ENCODE measurements around the gene GLCE.
"Not testable (repeated sequence)": the region's sequence is repeated elsewhere in the genome, so short reads cannot be mapped to it uniquely, and the experiment has no call there.

The GLCE gene

GRCh38 chr15:69161079-69161877, 843 bp downstream of the GLCE start:
- peak; percentile 75 for DNase-seq (ENCODE audit: low spot score)

- DNase-seq (ENCODE audit: low spot score) = no peak
These were observed 1.4 kb downstream of the GLCE start for GRCh38 chr15:69161878-69162213.

GRCh38 chr15:69163141-69163669, 2.8 kb downstream of the GLCE start:
- DNase-seq (ENCODE audit: low spot score) = no peak

GRCh38 chr15:69164807-69165636, 4.6 kb downstream of the GLCE start:
- no peak for DNase-seq (ENCODE audit: low spot score)

DNA sequence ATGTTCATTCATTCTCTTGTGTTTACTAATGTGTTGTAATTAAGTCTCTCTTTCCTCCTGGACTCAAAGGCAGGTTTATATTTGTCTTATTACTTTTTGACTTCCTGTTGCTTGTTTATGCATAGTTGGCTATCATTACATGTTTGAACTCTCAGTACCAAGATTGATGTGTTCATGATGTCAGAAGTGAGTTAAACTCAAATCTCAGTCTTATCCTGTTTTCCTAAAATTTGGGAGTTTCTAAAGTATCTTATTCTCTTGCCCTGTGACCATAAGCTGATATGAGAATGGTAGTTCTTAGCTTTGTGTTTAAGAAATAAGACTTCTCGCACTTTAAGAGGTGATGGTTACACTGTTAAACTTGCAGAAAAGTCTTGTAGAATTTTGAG, 5.2 kb downstream of the GLCE start:
- no peak for DNase-seq (ENCODE audit: low spot score)

DNA sequence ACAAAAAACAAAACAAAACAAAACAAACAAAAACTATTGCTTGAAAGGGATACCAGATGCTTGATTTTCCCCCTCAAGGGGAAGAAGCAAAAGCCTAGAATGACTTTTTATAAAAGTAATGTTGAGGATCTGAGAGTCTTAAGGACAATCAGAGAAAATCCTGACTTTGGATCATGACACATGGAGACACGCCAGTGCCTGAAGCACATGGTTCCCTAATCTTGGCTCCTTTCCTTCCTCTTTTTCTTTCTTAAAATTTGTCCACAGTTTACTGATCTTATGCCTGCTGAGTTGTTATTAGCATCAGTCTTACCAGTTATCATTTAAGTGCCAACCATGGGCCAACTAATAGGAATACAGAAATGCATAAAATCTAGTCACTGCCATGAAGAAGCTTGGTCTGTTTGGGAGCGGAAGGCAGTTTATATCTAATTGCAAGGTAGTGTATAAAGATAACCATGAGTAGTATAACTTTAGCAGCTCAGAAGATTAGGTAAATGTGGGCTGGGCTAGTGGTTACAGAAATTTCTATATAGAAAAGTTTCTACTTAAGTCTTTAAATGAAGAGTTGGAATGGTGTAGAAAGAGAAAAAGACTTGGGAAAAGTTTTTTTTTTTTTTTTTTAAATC, 6.9 kb downstream of the GLCE start:
- DNase-seq (ENCODE audit: low spot score) = no peak

DNA sequence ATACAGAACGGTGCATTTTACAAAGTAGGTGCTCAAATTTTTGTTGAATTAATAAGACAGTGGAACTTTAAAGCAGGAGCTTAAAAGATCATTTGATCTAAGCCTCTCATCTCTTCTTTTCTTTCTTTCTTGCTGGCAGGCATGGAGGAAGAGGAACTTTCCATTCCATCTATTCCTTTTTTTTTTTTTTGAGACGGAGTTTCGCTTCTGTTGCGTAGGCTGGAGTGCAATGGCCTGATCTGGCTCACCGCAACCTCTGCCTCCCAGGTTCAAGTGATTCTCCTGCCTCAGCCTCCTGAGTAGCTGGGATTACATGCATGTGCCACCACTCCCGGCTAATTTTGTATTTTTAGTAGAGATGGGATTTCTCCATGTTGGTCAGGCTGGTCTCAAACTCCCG, 7.9 kb downstream of the GLCE start:
- not testable (repeated sequence) for DNase-seq (ENCODE audit: low spot score)

DNA sequence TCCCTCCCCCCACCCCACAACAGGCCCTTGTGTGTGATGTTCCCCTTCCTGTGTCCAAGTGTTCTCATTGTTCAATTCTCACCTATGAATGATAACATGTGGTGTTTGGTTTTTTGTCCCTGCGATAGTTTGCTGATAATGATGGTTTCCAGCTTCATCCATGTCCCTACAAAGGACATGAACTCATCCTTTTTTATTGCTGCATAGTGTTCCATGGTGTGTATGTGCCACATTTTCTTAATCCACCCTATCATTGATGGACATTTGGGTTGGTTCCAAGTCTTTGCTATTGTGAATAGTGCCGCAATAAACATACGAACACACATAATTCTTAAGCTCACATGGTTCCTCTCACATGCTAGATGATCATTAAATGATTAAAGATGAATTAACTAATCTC, 9.1 kb downstream of the GLCE start:
- not testable (repeated sequence) for DNase-seq (ENCODE audit: low spot score)

- peak; percentile 51 for DNase-seq (ENCODE audit: low spot score)
These were observed 10.2 kb downstream of the GLCE start for GRCh38 chr15:69170597-69170996.

DNA sequence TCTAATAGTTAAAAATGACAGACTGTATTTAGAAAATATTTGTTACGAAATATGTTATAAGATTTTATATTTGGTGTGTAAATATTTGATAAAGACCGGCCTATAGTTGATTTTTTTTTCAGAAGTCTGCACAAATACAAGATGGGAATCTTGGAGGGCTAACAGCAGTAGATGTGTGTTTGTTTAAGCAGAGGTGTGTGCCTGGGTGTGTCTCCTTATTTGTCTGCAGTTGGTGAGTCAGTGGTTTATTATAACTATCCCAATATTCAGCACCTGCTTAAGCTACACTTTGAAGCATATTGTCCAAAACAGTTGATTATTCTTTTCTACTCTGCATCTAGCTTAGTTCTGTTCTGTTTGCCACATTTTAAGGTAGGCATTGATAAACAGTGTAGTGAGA, 12.4 kb downstream of the GLCE start:
- DNase-seq (ENCODE audit: low spot score) = no peak

DNA sequence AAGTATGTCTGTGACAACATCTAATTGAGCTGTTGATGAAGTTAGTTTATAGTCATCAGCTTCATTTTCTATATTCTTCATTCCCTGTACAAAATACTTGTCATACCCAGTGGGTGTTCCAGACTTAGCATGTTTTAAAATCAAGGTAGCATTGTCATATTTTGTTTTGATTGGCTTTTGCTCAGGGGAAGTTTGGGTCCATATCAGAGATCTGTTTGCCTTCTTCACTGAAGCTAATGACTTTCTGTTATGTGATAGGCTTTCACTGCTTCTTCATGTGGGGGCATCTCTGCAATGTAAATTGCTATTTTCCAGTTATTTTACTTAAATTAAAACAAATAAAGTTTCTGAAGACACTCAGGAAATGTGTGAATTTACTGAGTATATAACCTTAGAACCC, 15.1 kb downstream of the GLCE start:
- DNase-seq (ENCODE audit: low spot score) = no peak

GRCh38 chr15:69181424-69181823, 21.0 kb downstream of the GLCE start:
- DNase-seq (ENCODE audit: low spot score) = no peak

- no peak for DNase-seq (ENCODE audit: low spot score)
These were observed 24.8 kb downstream of the GLCE start for GRCh38 chr15:69185216-69185615.

DNA sequence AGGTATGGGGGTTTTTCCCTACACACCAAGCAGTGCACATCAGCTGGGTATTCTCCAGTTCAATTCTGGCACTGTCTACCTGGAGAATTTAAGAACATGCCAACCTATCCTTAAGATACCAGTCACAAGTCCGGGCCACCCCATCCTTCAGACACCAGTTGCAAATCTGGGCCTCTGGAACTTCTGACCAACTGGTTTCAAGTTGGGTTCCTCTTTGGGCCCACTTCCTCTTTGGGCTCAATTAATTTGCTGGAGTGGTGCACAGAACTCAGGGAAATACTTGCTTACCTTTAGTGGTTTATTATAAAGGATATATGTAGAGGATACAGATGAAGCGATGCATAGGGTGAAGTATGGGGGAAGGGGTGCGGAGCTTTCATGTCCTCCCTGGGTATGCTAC, 25.3 kb downstream of the GLCE start:
- peak; percentile 46 for DNase-seq (ENCODE audit: low spot score)

GRCh38 chr15:69189157-69189556, 28.7 kb downstream of the GLCE start:
- DNase-seq (ENCODE audit: low spot score) = no peak

DNA sequence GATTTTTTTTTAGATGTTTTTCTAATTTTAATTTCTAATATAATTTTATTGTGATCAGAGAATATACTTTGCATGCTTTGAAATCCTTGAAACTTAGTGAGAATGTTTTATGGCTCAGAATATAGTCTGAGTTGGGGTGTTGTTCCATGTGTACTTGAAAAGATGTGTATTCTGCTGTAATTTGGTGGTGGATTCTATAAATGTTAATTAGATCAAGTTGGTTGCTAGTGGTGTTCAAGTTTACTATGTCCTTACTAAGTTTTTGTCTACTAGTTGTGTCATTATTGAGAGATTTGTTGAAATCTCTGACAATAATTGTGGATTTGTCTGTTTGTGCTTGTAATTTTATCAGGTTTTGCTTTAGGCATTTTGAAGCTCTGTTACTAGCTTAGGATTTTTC, 29.7 kb downstream of the GLCE start:
- DNase-seq (ENCODE audit: low spot score) = no peak

GRCh38 chr15:69190504-69190903, 30.1 kb downstream of the GLCE start:
- no peak for DNase-seq (ENCODE audit: low spot score)

GRCh38 chr15:69194025-69194827, 33.8 kb downstream of the GLCE start:
- no peak for DNase-seq (ENCODE audit: low spot score)

DNA sequence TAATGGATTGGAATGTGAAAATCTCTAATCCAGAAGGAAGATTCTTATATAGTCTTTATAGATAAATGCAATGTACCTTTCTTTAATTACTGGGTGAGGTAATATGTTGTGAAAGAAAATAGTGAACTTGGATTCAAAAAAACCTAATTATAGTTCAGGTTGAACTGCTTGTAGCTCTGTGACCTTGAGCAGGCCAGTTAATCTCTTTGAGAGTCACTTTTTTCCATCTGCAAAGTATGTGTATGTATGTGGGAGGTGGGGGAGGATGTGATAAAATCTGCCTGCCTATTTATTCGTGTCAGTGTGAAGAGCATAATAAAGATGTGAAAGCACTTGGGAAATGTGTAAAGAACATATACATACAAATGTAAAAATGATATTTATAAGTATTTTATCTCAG, 34.4 kb downstream of the GLCE start:
- no peak for DNase-seq (ENCODE audit: low spot score)

DNA sequence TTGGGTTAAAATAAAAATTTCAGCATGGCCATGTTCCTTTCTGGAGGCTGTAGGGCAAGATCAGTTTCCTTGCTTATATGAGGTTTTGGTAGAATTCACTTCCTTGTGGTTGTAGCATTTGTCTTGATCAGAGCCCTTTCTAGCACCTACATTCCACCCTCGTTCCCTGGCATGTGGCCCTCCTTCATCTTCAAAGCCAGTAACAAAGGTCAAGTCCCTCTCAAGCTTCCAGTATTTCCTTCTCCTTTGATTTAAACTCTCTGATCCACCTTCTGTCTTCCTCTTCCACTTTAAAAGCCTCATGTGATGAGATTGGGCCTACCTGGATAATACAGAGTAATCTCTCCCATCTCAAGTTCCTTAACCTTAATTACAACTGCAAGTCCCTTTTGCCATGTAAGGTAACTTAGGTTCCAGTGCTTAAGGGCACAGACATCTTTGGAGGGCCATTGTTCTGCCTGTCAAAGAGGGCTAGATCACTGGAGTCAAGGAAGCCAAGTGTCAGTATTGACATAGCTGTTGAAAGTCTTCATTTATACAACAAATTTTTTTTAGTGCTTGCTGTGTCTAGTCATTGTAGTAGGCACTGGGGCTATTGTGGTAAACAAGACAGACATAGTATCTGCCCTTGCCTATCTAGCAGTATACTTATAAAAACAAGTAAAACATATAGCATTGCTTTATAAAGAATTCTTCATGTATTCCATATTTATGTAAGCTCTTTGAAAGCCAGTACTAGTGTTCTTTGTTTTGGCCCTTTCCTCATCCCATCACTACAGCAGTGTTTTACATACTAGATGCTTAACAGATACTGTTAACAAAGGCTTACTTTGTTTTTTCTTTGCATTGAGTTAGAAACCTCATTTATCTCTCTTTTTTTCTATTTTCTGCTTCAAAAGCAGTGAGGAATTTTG, 40.7 kb downstream of the GLCE start:
- peak; percentile 84 for DNase-seq (ENCODE audit: low spot score)

- no peak for DNase-seq (ENCODE audit: low spot score)
These were observed 45.6 kb downstream of the GLCE start for GRCh38 chr15:69206079-69206478.

Measured in pons (tissue), 1 donor.